HT1080 (cell line): Measurements from ENCODE around the gene LMOD3. TPM values are rescaled to one million over a fixed set of nuclear protein-coding genes. Genes with fewer than 3 reads are reported as not detected.
A peak's percentile ranks its signal among the peaks of the same experiment; 100 is the strongest.

Source experiments
- DNase-seq: peaks from one replicate; pipeline ENCODE4 v3.0.0-alpha.2; 2015; ENCODE audit warnings: low read depth
- total RNA-seq: library from RNA; depleted of rRNA; stranded (reverse); fragments of >200 nt; shearing (Covaris generic); gene quantifications from 2 replicates; pipeline ENCODE4 v1.2.3, GENCODE V29; 2014

The LMOD3 gene
- total RNA-seq, 1 experiment from 2014 or later, result 0.19 TPM

GRCh38 chr3:69126216-69126615 lies 3.8 kb upstream of the LMOD3 start:
- no peak for DNase-seq

- peak; percentile 21 for DNase-seq
These were observed 445 bp downstream of the LMOD3 start for GRCh38 chr3:69121950-69122349.

- DNase-seq, result no peak
These were observed 882 bp downstream of the LMOD3 start for GRCh38 chr3:69121513-69121912.

- DNase-seq, result peak; percentile 63
These were observed 1.4 kb downstream of the LMOD3 start for GRCh38 chr3:69120879-69121464.

- DNase-seq, result no peak
These were observed 2.7 kb downstream of the LMOD3 start for GRCh38 chr3:69119681-69120080.

- no peak for DNase-seq
These were observed 3.3 kb downstream of the LMOD3 start for GRCh38 chr3:69119138-69119537.

GRCh38 chr3:69118555-69118954 lies 3.8 kb downstream of the LMOD3 start:
- DNase-seq, result no peak

GRCh38 chr3:69116897-69117296 lies 5.5 kb downstream of the LMOD3 start:
- DNase-seq, result no peak

- DNase-seq, result no peak
These were observed 6.2 kb downstream of the LMOD3 start for GRCh38 chr3:69116162-69116561.

- peak; percentile 21 for DNase-seq
These were observed 6.7 kb downstream of the LMOD3 start for GRCh38 chr3:69115731-69116130.

GRCh38 chr3:69113536-69113935 lies 8.9 kb downstream of the LMOD3 start:
- DNase-seq, result no peak

- DNase-seq, result no peak
These were observed 11.4 kb downstream of the LMOD3 start for GRCh38 chr3:69110941-69111546.

GRCh38 chr3:69108811-69109210 lies 13.6 kb downstream of the LMOD3 start:
- no peak for DNase-seq

- no peak for DNase-seq
These were observed 14.6 kb downstream of the LMOD3 start for GRCh38 chr3:69107841-69108240.

- DNase-seq, result no peak
These were observed 17.1 kb downstream of the LMOD3 start for GRCh38 chr3:69105320-69105719.

GRCh38 chr3:69104586-69104985 lies 17.8 kb downstream of the LMOD3 start:
- DNase-seq, result no peak

GRCh38 chr3:69103123-69103522 lies 19.3 kb downstream of the LMOD3 start:
- no peak for DNase-seq

- no peak for DNase-seq
These were observed 20.0 kb downstream of the LMOD3 start for GRCh38 chr3:69102384-69102783.

- no peak for DNase-seq
These were observed 22.8 kb downstream of the LMOD3 start for GRCh38 chr3:69099576-69099975.

- no peak for DNase-seq
These were observed 24.8 kb downstream of the LMOD3 start for GRCh38 chr3:69097407-69098086.

GRCh38 chr3:69096299-69096698 lies 26.1 kb downstream of the LMOD3 start:
- DNase-seq, result no peak

GRCh38 chr3:69095636-69096035 lies 26.8 kb downstream of the LMOD3 start:
- DNase-seq, result no peak
